Muscle layer of colon (tissue), 2 donors: ENCODE data around the gene SRGAP2B.
"Not testable (repeated sequence)": the region's sequence is repeated elsewhere in the genome, so short reads cannot be mapped to it uniquely, and the experiment has no call there.

Experiments used
- H3K27ac ChIP-seq: one replicate; pipeline ENCODE4 v1.7.0; 2013; ENCODE audit warnings: low read depth, mild to moderate bottlenecking, low read length, moderate library complexity
- H3K27me3 ChIP-seq, 2 donors: one replicate each; pipeline ENCODE4 v1.7.0; 2013; ENCODE audit warnings: low read length in 2 of 2, mild to moderate bottlenecking in 2 of 2; ENCODE audit not compliant: insufficient read depth in 2 of 2, control insufficient read depth in 1 of 2
- H3K36me3 ChIP-seq: one replicate; pipeline ENCODE4 v1.7.0; 2013; ENCODE audit warnings: mild to moderate bottlenecking, low read length; ENCODE audit not compliant: insufficient read depth
- H3K4me1 ChIP-seq: one replicate; pipeline ENCODE4 v1.7.0; 2013; ENCODE audit warnings: mild to moderate bottlenecking, low read length; ENCODE audit not compliant: insufficient read depth
- H3K4me3 ChIP-seq, 2 donors: one replicate each; pipeline ENCODE4 v1.7.0; 2013; ENCODE audit warnings: low read length in 2 of 2, low read depth in 1 of 2, mild to moderate bottlenecking in 1 of 2, moderate library complexity in 1 of 2
- H3K9ac ChIP-seq: one replicate; pipeline ENCODE4 v1.7.0; 2013; ENCODE audit warnings: low read length
- H3K9me3 ChIP-seq: one replicate; pipeline ENCODE4 v1.7.0; 2013; ENCODE audit warnings: mild to moderate bottlenecking, low read length
- donor health status: abdominal sarcoma.
- donor health status: Adenocarcinoma of cecum.

Gene SRGAP2B

DNA sequence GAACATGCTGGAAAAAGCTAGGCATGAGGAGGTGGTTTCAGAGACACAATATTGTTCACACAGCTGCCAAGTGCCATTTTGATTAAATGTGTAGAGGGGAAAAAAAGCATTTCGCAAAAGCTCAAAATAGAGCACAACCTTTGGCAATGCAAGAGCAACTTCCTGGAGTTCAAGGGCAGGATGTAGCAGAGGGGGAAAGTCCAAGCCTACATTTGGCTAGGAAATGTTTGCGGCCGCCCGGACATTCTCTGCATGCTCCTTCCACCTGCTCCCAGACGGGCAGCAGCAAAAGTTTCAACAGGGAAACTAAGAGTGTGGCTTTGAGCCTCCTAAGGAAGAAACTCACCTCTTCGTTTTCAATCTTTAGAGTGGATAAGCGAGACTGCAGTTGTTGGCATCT lies 202.1 kb downstream of the SRGAP2B start:
- not testable (repeated sequence) for H3K4me3 ChIP-seq, H3K36me3 ChIP-seq, H3K27me3 ChIP-seq, H3K4me1 ChIP-seq, H3K27ac ChIP-seq, H3K9ac ChIP-seq, H3K9me3 ChIP-seq

- H3K27me3 ChIP-seq, H3K9me3 ChIP-seq, H3K27ac ChIP-seq, H3K36me3 ChIP-seq, H3K4me3 ChIP-seq, H3K9ac ChIP-seq, H3K4me1 ChIP-seq: not testable (repeated sequence)
Observed at GRCh38 chr1:144889450-144890115, 205.5 kb downstream of the SRGAP2B start.

GRCh38 chr1:144883022-144883421 lies 212.1 kb downstream of the SRGAP2B start:
- peak overlapping the region in 1 of 2 donors; percentile 32 for H3K4me3 ChIP-seq
- H3K4me1 ChIP-seq, H3K36me3 ChIP-seq, H3K27me3 ChIP-seq, H3K9me3 ChIP-seq, H3K27ac ChIP-seq, H3K9ac ChIP-seq: not testable (repeated sequence)

- H3K36me3 ChIP-seq, H3K9me3 ChIP-seq, H3K4me1 ChIP-seq, H3K4me3 ChIP-seq, H3K27me3 ChIP-seq, H3K9ac ChIP-seq, H3K27ac ChIP-seq: not testable (repeated sequence)
Observed at GRCh38 chr1:144882343-144882742, 212.8 kb downstream of the SRGAP2B start.

DNA sequence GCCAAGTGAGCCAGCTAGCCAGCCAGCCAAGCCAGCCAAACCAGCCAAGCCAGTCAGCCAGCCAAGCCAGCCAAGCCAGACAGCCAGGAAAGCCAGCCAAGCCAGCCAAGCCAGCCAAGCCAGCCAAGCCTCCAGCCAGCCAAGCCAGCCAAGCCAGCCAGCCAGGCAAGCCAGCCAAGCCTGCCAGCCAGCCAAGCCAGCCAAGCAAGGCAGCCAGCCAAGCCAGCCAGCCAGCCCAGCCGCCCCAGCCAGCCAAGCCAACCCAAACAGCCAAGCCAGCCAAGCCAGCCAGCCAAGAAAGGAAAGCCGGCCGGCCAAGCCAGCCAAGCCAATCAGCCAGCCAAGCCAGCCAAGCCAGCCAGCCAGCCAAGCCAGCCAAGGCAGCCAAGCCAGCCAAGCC lies 236.5 kb downstream of the SRGAP2B start:
- H3K27ac ChIP-seq, H3K27me3 ChIP-seq, H3K36me3 ChIP-seq, H3K9ac ChIP-seq, H3K4me1 ChIP-seq, H3K9me3 ChIP-seq, H3K4me3 ChIP-seq: not testable (repeated sequence)
